Fibroblast of lung (primary cell): ENCODE data around the gene PITRM1. TPM values are rescaled to one million over a fixed set of nuclear protein-coding genes. Genes with fewer than 3 reads are reported as not detected.

Source experiments
- DNase-seq, 2 donors: peaks; one replicate each; pipeline versions ENCODE4 v3.0.0 to v3.0.0-alpha.2; 2010; ENCODE audit warnings: low read depth in 2 of 2
- H2AFZ ChIP-seq: 2 replicates; pipeline ENCODE4 v1.5.1; 2012; ENCODE audit warnings: low read length, control low read depth, inconsistent platforms
- H3K27ac ChIP-seq: 2 replicates; pipeline ENCODE4 v1.5.1; 2011; ENCODE audit warnings: low read length, control low read depth; ENCODE audit not compliant: insufficient read depth
- H3K27me3 ChIP-seq: 2 replicates; pipeline ENCODE4 v1.5.1; 2011; ENCODE audit warnings: mild to moderate bottlenecking, low read length; ENCODE audit not compliant: control insufficient read depth, insufficient read depth
- H3K36me3 ChIP-seq: 2 replicates; pipeline ENCODE4 v1.5.1; 2011; ENCODE audit warnings: low read length; ENCODE audit not compliant: control insufficient read depth, insufficient read depth
- H3K4me1 ChIP-seq: 2 replicates; pipeline ENCODE4 v1.5.1; 2011; ENCODE audit warnings: low read length; ENCODE audit not compliant: control insufficient read depth, insufficient read depth; ENCODE audit errors: extremely low read depth
- H3K4me2 ChIP-seq: 2 replicates; pipeline ENCODE4 v1.5.1; 2011; ENCODE audit warnings: low read length, control low read depth; ENCODE audit not compliant: insufficient read depth; ENCODE audit errors: extremely low read depth
- H3K4me3 ChIP-seq, 4 experiments: fragments of 200-600 bp in 1 of 4; sonication (generic) in 1 of 4; replicated peaks in 1 of 4; 2 replicates each; pipeline ENCODE4 v1.5.1; 2011 to 2016; ENCODE audit warnings: low read length in 4 of 4, low read depth in 3 of 4, mild to moderate bottlenecking in 3 of 4, control low read depth in 2 of 4, inconsistent platforms in 1 of 4, mixed read lengths in 1 of 4; ENCODE audit not compliant: insufficient read depth in 1 of 4; ENCODE audit errors: control extremely low read depth in 1 of 4
- H3K79me2 ChIP-seq: 2 replicates; pipeline ENCODE4 v1.5.1; 2012; ENCODE audit warnings: mild to moderate bottlenecking, low read length, inconsistent platforms; ENCODE audit not compliant: control insufficient read depth, insufficient read depth
- H3K9ac ChIP-seq: 2 replicates; pipeline ENCODE4 v1.5.1; 2011; ENCODE audit warnings: mild to moderate bottlenecking, low read length, control low read depth; ENCODE audit not compliant: insufficient read depth
- H3K9me3 ChIP-seq: 2 replicates; pipeline ENCODE4 v1.5.1; 2012; ENCODE audit warnings: low read depth, low read length; ENCODE audit not compliant: control insufficient read depth, insufficient read depth
- H4K20me1 ChIP-seq: 2 replicates; pipeline ENCODE4 v1.5.1; 2011; ENCODE audit warnings: low read length; ENCODE audit not compliant: control insufficient read depth, insufficient read depth; ENCODE audit errors: extremely low read depth
- CTCF ChIP-seq, 2 donors: IDR thresholded peaks in 1 of 2; conservative IDR thresholded peaks in 1 of 2; 1 replicate in 1 of 2; 2 replicates in 1 of 2; pipeline ENCODE4 v1.5.1; 2011 to 2012; ENCODE audit warnings: low read length in 2 of 2, control low read depth in 1 of 2, inconsistent platforms in 1 of 2, low read depth in 1 of 2, mild to moderate bottlenecking in 1 of 2
- EZH2 ChIP-seq: IDR thresholded peaks from 2 replicates; pipeline ENCODE4 v1.5.1; 2012; ENCODE audit warnings: low read length, control low read depth, mild to moderate bottlenecking; ENCODE audit errors: missing control alignments
- polyA plus RNA-seq, 2 donors: library from polyadenylated mRNA; depleted of rRNA in 1 of 2; stranded (reverse) in 1 of 2; unstranded in 1 of 2; fragments of >200 nt; gene quantifications; 2 replicates each; pipeline ENCODE4 v1.2.1, GENCODE V29; 2011 to 2012; ENCODE audit warnings: missing spikeins in 1 of 2
- total RNA-seq: library from RNA; depleted of rRNA; stranded (reverse); fragments of >200 nt; gene quantifications from 2 replicates; pipeline ENCODE4 v1.2.1, GENCODE V29; 2014

Gene PITRM1
- total and polyA plus RNA-seq, 2 donors (not counting 1 experiment from before 2014, with no cell fraction given): 53.1 to 73.7 TPM

GRCh38 chr10:3125527-3126170 lies 46.9 kb downstream of the PITRM1 start:
- Histone ChIP-seq H3K27ac (no peak overlapping the region), H3K36me3 (peaks cover 36% of the 10 kb centered on the region), H3K9me3 (no peaks in the 10 kb centered on the region)

GRCh38 chr10:3124412-3125175 lies 48.0 kb downstream of the PITRM1 start:
- Histone ChIP-seq H2AFZ (no peak overlapping the region), H3K4me3 (no peak overlapping the region), H4K20me1 (no peaks in the 10 kb centered on the region), H3K36me3 (peaks cover 33% of the 10 kb centered on the region), H3K4me1 (peaks cover 4% of the 10 kb centered on the region), H3K4me2 (no peak overlapping the region), H3K9ac (no peak overlapping the region), H3K9me3 (no peaks in the 10 kb centered on the region), H3K27ac (no peak overlapping the region), H3K27me3 (no peaks in the 10 kb centered on the region), H3K79me2 (no peaks in the 10 kb centered on the region)
- TF ChIP-seq EZH2 (no peak), CTCF (conservative IDR thresholded peaks at IDR 0.05 in 1 of 2, IDR thresholded peaks at IDR 0.05 in 1 of 2; ENCODE audit: low read depth in 1 of 2, low read length in 2 of 2) (no peak)
- no peak for DNase-seq

More at GRCh38 chr10:3125527-3126170, 46.9 kb downstream of the PITRM1 start:
- Histone ChIP-seq H3K4me2 (no peak overlapping the region), H3K4me1 (peaks cover 4% of the 10 kb centered on the region), H3K27me3 (no peaks in the 10 kb centered on the region), H3K4me3 (no peak overlapping the region), H3K79me2 (no peaks in the 10 kb centered on the region), H3K9ac (no peak overlapping the region), H2AFZ (no peak overlapping the region), H4K20me1 (no peaks in the 10 kb centered on the region)
- DNase-seq: no peak
- TF ChIP-seq EZH2: no peak
- no peak for TF ChIP-seq CTCF (conservative IDR thresholded peaks at IDR 0.05 in 1 of 2, IDR thresholded peaks at IDR 0.05 in 1 of 2; ENCODE audit: low read depth in 1 of 2, low read length in 2 of 2)

GRCh38 chr10:3123571-3124411 lies 48.8 kb downstream of the PITRM1 start:
- no peaks in the 10 kb centered on the region for H3K79me2 ChIP-seq
- no peaks in the 10 kb centered on the region for H3K9me3 ChIP-seq
- no peak overlapping the region for H3K4me2 ChIP-seq
- H2AFZ ChIP-seq: no peak overlapping the region
- no peak for DNase-seq
- H3K4me1 ChIP-seq: peaks cover 4% of the 10 kb centered on the region
- no peaks in the 10 kb centered on the region for H3K27me3 ChIP-seq
- H4K20me1 ChIP-seq: no peaks in the 10 kb centered on the region
- no peak overlapping the region for H3K9ac ChIP-seq
- TF ChIP-seq EZH2 (no peak), CTCF (conservative IDR thresholded peaks at IDR 0.05 in 1 of 2, IDR thresholded peaks at IDR 0.05 in 1 of 2; ENCODE audit: low read depth in 1 of 2, low read length in 2 of 2) (no peak)
- H3K27ac ChIP-seq: no peak overlapping the region
- H3K36me3 ChIP-seq: peaks cover 32% of the 10 kb centered on the region
- no peak overlapping the region for H3K4me3 ChIP-seq
